SU-DHL-6 (cell line): ENCODE results near the gene ZC3H18.

ENCODE experiments used
- H2AFZ ChIP-seq: fragments of 200-600 bp; sonication (generic); 2 replicates; pipeline ENCODE4 v1.6.1; 2014; ENCODE audit warnings: low read depth, mild to moderate bottlenecking, moderate library complexity, mixed read lengths, antibody characterized with exemption, low read length; ENCODE audit not compliant: severe bottlenecking
- H3F3A ChIP-seq: fragments of 200-600 bp; shearing (Covaris generic); 2 replicates; pipeline ENCODE4 v1.6.0; 2016; ENCODE audit warnings: antibody characterized with exemption, mild to moderate bottlenecking; ENCODE audit not compliant: insufficient read depth
- H3K27ac ChIP-seq: fragments of 200-600 bp; sonication (generic); 2 replicates; pipeline ENCODE4 v1.5.1; 2016; ENCODE audit warnings: low read depth, mild to moderate bottlenecking, low read length, moderate library complexity, mixed read lengths
- H3K27me3 ChIP-seq: fragments of 200-600 bp; sonication (generic), shearing (Covaris generic); 2 replicates; pipeline ENCODE4 v1.6.0; 2014; ENCODE audit warnings: mild to moderate bottlenecking, low read length
- H3K36me3 ChIP-seq: fragments of 200-600 bp; sonication (generic); 2 replicates; pipeline ENCODE4 v1.6.1; 2014; ENCODE audit warnings: mild to moderate bottlenecking, low read length, mixed read lengths
- H3K4me2 ChIP-seq: fragments of 300-600, 200-600 bp; shearing (Covaris generic), sonication (generic); 2 replicates; pipeline ENCODE4 v1.6.0; 2014; ENCODE audit warnings: low read length, low read depth, mild to moderate bottlenecking; ENCODE audit not compliant: poor library complexity, severe bottlenecking
- H3K4me3 ChIP-seq: fragments of 200-600 bp; sonication (generic); 2 replicates; pipeline ENCODE4 v1.5.1; 2014; ENCODE audit warnings: antibody characterized with exemption, low read length, mild to moderate bottlenecking, mixed read lengths; ENCODE audit not compliant: insufficient read depth, poor library complexity, severe bottlenecking
- H3K79me2 ChIP-seq: fragments of 200-600 bp; sonication (generic); 2 replicates; pipeline ENCODE4 v1.6.1; 2014; ENCODE audit warnings: mild to moderate bottlenecking, low read length, moderate library complexity; ENCODE audit not compliant: insufficient read depth
- H3K9ac ChIP-seq: fragments of 200-600 bp; sonication (generic); 2 replicates; pipeline ENCODE4 v1.7.0; 2014; ENCODE audit warnings: mild to moderate bottlenecking, low read length
- H3K9me2 ChIP-seq: fragments of 200-600 bp; sonication (generic); replicated peaks from 2 replicates; pipeline ENCODE4 v1.6.1; 2014; ENCODE audit warnings: low read length; ENCODE audit not compliant: insufficient read depth
- H3K9me3 ChIP-seq: fragments of 200-600 bp; sonication (generic); 2 replicates; pipeline ENCODE4 v1.6.1; 2014; ENCODE audit warnings: low read length, mixed read lengths; ENCODE audit not compliant: insufficient read depth
- H4K20me1 ChIP-seq: fragments of 200-600 bp; sonication (generic); 2 replicates; pipeline ENCODE4 v1.6.1; 2014; ENCODE audit warnings: low read depth, mild to moderate bottlenecking, antibody characterized with exemption, low read length, moderate library complexity, mixed read lengths
- CTCF ChIP-seq: fragments of 200-600 bp; sonication (generic); IDR thresholded peaks from one replicate; pipeline ENCODE4 v1.5.1; 2017; ENCODE audit warnings: antibody characterized with exemption, mild to moderate bottlenecking, low read length, moderate library complexity; ENCODE audit not compliant: insufficient read depth, poor library complexity, severe bottlenecking
- EZH2phosphoT487 ChIP-seq: fragments of 200-600 bp; sonication (generic), shearing (Covaris generic); conservative IDR thresholded peaks from 2 replicates; pipeline ENCODE4 v1.6.1; 2018; ENCODE audit warnings: mild to moderate bottlenecking, antibody characterized with exemption, low read length, moderate library complexity, mixed read lengths

ZC3H18 gene

GRCh38 chr16:88623858-88624257, 53.7 kb downstream of the ZC3H18 start:
- Histone ChIP-seq H3K9me2 (no peaks in the 10 kb centered on the region), H3K4me2 (no peak overlapping the region), H2AFZ (no peak overlapping the region), H3K9me3 (no peaks in the 10 kb centered on the region), H3K36me3 (no peaks in the 10 kb centered on the region), H3K9ac (no peak overlapping the region), H3K4me3 (no peak overlapping the region), H3K27me3 (no peaks in the 10 kb centered on the region), H3F3A (no peaks in the 10 kb centered on the region), H3K79me2 (no peaks in the 10 kb centered on the region), H4K20me1 (no peaks in the 10 kb centered on the region), H3K27ac (no peak overlapping the region)
- TF ChIP-seq EZH2phosphoT487 (no peak), CTCF (no peak)

GRCh38 chr16:88624481-88624880, 54.3 kb downstream of the ZC3H18 start:
- no peaks in the 10 kb centered on the region for H3K9me3 ChIP-seq
- no peak overlapping the region for H3K4me2 ChIP-seq
- H3K36me3 ChIP-seq, result no peaks in the 10 kb centered on the region
- no peaks in the 10 kb centered on the region for H3K27me3 ChIP-seq
- no peaks in the 10 kb centered on the region for H3K79me2 ChIP-seq
- no peak overlapping the region for H3K4me3 ChIP-seq
- H3F3A ChIP-seq, result no peaks in the 10 kb centered on the region
- H3K9ac ChIP-seq, result no peak overlapping the region
- H3K9me2 ChIP-seq, result no peaks in the 10 kb centered on the region
- no peak overlapping the region for H2AFZ ChIP-seq
- H4K20me1 ChIP-seq, result no peaks in the 10 kb centered on the region
- H3K27ac ChIP-seq, result no peak overlapping the region
- TF ChIP-seq EZH2phosphoT487, result no peak
- no peak for TF ChIP-seq CTCF

GRCh38 chr16:88624977-88625576, 54.9 kb downstream of the ZC3H18 start:
- no peaks in the 10 kb centered on the region for H3K79me2 ChIP-seq
- H3K9me2 ChIP-seq, result no peaks in the 10 kb centered on the region
- no peak overlapping the region for H2AFZ ChIP-seq
- H3K27ac ChIP-seq, result no peak overlapping the region
- no peak overlapping the region for H3K4me2 ChIP-seq
- H3K9ac ChIP-seq, result no peak overlapping the region
- no peaks in the 10 kb centered on the region for H3F3A ChIP-seq
- no peaks in the 10 kb centered on the region for H3K36me3 ChIP-seq
- H3K27me3 ChIP-seq, result no peaks in the 10 kb centered on the region
- no peaks in the 10 kb centered on the region for H3K9me3 ChIP-seq
- H3K4me3 ChIP-seq, result no peak overlapping the region
- H4K20me1 ChIP-seq, result no peaks in the 10 kb centered on the region
- TF ChIP-seq EZH2phosphoT487 (no peak), CTCF (no peak)
